ENCODE results near the gene ASPHD1. TPM values are rescaled to one million over a fixed set of nuclear protein-coding genes. Genes with fewer than 3 reads are reported as not detected.

Gene ASPHD1
- total RNA-seq, 2 experiments from 2014 or later: 2.0 to 2.1 TPM

DNA sequence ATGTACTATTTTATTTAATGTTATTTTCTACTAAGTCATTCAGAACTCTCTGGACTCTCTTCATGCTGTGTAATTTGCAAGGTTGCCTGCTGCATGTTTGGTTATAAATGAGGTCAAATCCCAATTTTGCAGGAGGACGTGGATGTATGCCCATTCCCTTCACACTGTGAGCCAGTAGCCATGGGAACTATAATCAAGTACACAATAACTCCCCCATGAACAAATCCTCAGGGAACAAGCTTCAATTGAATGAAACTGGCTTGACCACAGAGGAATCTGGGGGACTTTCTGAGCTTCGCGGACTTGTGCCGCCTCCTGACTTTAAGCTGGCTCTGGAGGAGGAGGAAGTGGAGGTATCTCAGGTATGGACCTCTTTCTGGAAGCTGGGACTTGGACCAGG lies 40.4 kb downstream of the ASPHD1 start:
- Mint-ChIP-seq H3K27ac (no peak overlapping the region), H3K9me3 (no peaks in the 10 kb centered on the region), H3K4me1 (ENCODE audit: low read depth) (no peaks in the 10 kb centered on the region), H3K4me3 (no peak overlapping the region), H3K36me3 (ENCODE audit: low read depth) (no peaks in the 10 kb centered on the region), H3K27me3 (no peaks in the 10 kb centered on the region)
- POLR2A ChIA-PET: interaction anchor here (0.6 to 2.1 kb wide), 2 partner anchors 20 to 329 kb away, joined by 3 to 6 read pairs; no protein-coding TSS in a partner anchor
- TF ChIP-seq, protein P1, sequence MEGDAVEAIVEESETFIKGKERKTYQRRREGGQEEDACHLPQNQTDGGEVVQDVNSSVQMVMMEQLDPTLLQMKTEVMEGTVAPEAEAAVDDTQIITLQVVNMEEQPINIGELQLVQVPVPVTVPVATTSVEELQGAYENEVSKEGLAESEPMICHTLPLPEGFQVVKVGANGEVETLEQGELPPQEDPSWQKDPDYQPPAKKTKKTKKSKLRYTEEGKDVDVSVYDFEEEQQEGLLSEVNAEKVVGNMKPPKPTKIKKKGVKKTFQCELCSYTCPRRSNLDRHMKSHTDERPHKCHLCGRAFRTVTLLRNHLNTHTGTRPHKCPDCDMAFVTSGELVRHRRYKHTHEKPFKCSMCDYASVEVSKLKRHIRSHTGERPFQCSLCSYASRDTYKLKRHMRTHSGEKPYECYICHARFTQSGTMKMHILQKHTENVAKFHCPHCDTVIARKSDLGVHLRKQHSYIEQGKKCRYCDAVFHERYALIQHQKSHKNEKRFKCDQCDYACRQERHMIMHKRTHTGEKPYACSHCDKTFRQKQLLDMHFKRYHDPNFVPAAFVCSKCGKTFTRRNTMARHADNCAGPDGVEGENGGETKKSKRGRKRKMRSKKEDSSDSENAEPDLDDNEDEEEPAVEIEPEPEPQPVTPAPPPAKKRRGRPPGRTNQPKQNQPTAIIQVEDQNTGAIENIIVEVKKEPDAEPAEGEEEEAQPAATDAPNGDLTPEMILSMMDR (IDR thresholded peaks at IDR 0.05): no peak
- no peak for DNase-seq
- no peak for ATAC-seq
- CTCF ChIA-PET: interaction anchor here (1.6 kb wide), 2 partner anchors 91 to 92 kb away, joined by 6 to 7 read pairs; partner anchors contain the start of gene TLCD3B
- intact Hi-C loops (cut with micrococcal nuclease): no loop called here

DNA sequence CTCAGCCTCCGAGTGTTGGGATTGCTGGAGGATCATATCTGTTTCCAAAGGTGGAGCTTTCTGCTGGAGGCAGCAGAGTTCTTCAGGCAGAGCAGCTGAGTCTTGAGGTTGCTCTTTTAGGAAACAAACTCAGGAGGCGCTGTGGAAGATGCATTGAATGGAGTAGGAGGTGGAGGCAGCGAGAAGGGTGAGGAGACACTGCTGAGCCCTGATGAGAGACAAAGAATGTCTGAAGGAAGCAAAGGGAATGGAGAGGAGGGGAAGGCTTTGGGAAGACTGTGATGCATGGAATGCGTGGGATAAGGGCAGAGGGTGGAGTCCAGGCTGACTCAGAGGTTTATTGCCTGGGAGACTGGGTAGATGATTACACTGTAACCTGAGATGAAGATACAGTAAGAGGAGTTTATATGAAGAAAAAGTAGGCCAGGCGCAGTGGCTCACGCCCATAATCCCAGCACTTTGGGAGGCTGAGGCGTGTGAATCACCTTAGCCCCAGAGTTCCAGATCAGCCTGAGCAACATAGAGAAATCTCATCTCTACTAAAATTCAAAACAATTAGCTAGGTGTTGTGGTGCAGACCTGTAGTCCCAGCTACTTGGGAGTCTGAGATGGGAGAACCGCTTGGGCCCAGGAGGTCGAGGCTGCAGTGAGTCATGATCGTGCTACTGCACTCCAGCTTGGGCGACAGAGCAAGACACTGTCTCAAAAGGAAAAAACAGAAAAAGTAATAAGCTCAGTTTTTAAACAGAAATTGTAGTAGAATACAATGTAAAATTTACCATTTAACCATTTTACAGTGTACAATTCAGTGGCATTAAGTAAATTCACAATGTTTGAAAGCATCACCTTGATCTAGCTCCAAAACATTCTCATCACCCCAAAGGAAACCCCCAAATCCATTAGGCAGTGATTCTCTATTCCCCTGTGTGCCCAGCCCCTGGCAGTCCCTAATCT lies 43.8 kb downstream of the ASPHD1 start:
- Mint-ChIP-seq H3K36me3 (ENCODE audit: low read depth) (no peaks in the 10 kb centered on the region), H3K9me3 (no peaks in the 10 kb centered on the region), H3K4me1 (ENCODE audit: low read depth) (no peaks in the 10 kb centered on the region), H3K27me3 (no peaks in the 10 kb centered on the region), H3K4me3 (no peak overlapping the region), H3K27ac (no peak overlapping the region)
- POLR2A ChIA-PET: interaction anchor here (0.8 to 1.3 kb wide), 2 partner anchors 17 to 18 kb away, joined by 4 read pairs; partner anchors contain the start of genes KCTD13 and TMEM219
- CTCF ChIA-PET: interaction anchor here (1.0 to 1.6 kb wide), 4 partner anchors 18 to 87 kb away, joined by 3 to 4 read pairs (median 3); partner anchors contain the start of genes TLCD3B and TMEM219
- intact Hi-C loops (cut with micrococcal nuclease): no loop called here
- DNase-seq (no peak), ATAC-seq (no peak)
- TF ChIP-seq, protein P1 (IDR thresholded peaks at IDR 0.05): no peak

DNA sequence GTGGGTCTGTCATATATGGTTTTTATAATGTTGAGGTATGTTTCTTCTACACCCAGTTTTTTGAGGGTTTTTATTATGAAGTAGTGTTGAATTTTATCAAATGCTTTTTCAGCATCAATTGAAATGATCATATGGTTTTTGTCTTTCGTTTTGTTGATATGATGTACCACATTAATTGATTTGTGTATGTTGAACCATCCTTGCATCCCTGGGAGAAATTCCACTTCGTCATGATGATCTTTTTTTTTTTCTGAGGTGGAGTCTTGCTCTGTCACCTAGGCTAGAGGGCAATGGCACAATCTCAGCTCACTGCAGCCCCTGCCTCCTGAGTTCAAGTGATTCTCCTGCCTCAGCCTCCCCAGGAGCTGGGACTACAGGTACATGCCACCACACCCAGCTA lies 47.6 kb downstream of the ASPHD1 start:
- CTCF ChIA-PET: no interaction called here
- DNase-seq (no peak), ATAC-seq (no peak)
- no peaks in the 10 kb centered on the region for H3K36me3 Mint-ChIP-seq (ENCODE audit: low read depth)
- peaks cover 4% of the 10 kb centered on the region for H3K9me3 Mint-ChIP-seq
- peaks cover 2% of the 10 kb centered on the region for H3K27me3 Mint-ChIP-seq
- TF ChIP-seq, protein P1 (IDR thresholded peaks at IDR 0.05): no peak
- no peak overlapping the region for H3K27ac Mint-ChIP-seq
- H3K4me3 Mint-ChIP-seq: no peak overlapping the region
- intact Hi-C loops (cut with micrococcal nuclease): no loop called here
- H3K4me1 Mint-ChIP-seq (ENCODE audit: low read depth): no peaks in the 10 kb centered on the region
- POLR2A ChIA-PET: no interaction called here

DNA sequence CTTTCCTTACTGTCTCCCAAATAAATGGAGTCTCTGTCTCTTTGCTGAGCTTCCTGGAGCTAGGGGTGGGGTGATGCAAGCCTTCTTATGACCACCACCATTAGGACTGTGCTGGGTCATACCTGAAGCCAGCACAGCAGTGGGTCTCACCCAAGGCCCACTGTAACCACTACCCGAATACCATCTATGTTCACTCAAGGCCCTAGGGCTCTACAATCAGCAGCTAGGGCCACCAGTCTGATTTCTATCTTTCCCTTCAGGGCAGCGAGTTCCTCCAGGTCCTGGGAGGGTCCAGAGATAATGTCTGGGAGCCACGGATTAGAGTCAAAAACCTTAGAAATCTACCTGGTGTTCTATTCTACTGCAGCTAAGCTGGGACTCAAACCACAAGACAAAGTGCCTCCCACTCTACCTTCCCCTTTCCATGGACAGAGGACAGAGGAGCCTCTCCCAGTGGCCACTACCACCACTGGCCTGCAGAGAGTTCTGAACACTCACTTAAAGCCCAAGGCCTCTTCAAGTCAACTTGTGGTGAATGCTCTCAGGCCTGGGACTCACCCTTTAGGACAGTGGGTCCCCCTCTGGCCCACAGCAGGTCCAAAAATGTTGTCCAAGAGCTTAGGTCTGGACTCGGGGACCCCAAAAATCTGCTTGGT lies 50.6 kb downstream of the ASPHD1 start:
- TF ChIP-seq, protein P1 (IDR thresholded peaks at IDR 0.05): no peak
- no peak overlapping the region for H3K4me3 Mint-ChIP-seq
- ATAC-seq (no peak), DNase-seq (no peak)
- ChIA-PET POLR2A (interaction anchor here (0.5 to 1.2 kb wide), 3 partner anchors 23 to 64 kb away, joined by 3 read pairs; partner anchors contain the start of gene KCTD13), CTCF (no interaction called here)
- no peaks in the 10 kb centered on the region for H3K4me1 Mint-ChIP-seq (ENCODE audit: low read depth)
- H3K36me3 Mint-ChIP-seq (ENCODE audit: low read depth): no peaks in the 10 kb centered on the region
- H3K9me3 Mint-ChIP-seq: peaks cover 4% of the 10 kb centered on the region
- H3K27ac Mint-ChIP-seq: no peak overlapping the region
- intact Hi-C loops (cut with micrococcal nuclease): no loop called here
- peaks cover 2% of the 10 kb centered on the region for H3K27me3 Mint-ChIP-seq
